Endodermal cell (in vitro differentiated cells): Measurements from ENCODE around the gene PIP5K1B. TPM values are rescaled to one million over a fixed set of nuclear protein-coding genes. Genes with fewer than 3 reads are reported as not detected.

Source experiments
- DNase-seq: peaks from one replicate; pipeline ENCODE4 v3.0.0-alpha.2; 2017
- H3K27ac ChIP-seq: 2 replicates; pipeline ENCODE4 v1.5.1; 2013; ENCODE audit warnings: mild to moderate bottlenecking, low read depth, low read length, moderate library complexity
- H3K27me3 ChIP-seq: 2 replicates; pipeline ENCODE4 v1.6.1; 2013; ENCODE audit warnings: mild to moderate bottlenecking, low read length, moderate library complexity; ENCODE audit not compliant: insufficient read depth, control insufficient read depth, poor library complexity, severe bottlenecking
- H3K36me3 ChIP-seq: 2 replicates; pipeline ENCODE4 v1.7.0; 2013; ENCODE audit warnings: mild to moderate bottlenecking, low read length, moderate library complexity; ENCODE audit not compliant: control insufficient read depth, insufficient read depth
- H3K4me1 ChIP-seq: one replicate; pipeline ENCODE4 v1.7.0; 2013; ENCODE audit warnings: low read length; ENCODE audit not compliant: control insufficient read depth, insufficient read depth
- H3K4me3 ChIP-seq: 2 replicates; pipeline ENCODE4 v1.5.1; 2013; ENCODE audit warnings: mild to moderate bottlenecking, low read length, moderate library complexity
- H3K9ac ChIP-seq: 2 replicates; pipeline ENCODE4 v1.6.1; 2013; ENCODE audit warnings: mild to moderate bottlenecking, low read length, moderate library complexity; ENCODE audit not compliant: poor library complexity, severe bottlenecking; ENCODE audit errors: extremely low read depth
- H3K9me3 ChIP-seq: 2 replicates; pipeline ENCODE4 v1.6.1; 2013; ENCODE audit warnings: mild to moderate bottlenecking, low read length, moderate library complexity; ENCODE audit not compliant: control insufficient read depth
- H3K27ac Mint-ChIP-seq: 2 replicates; pipeline ENCODE4 v1.8.0; 2020; ENCODE audit warnings: mixed read lengths
- H3K27me3 Mint-ChIP-seq: 2 replicates; pipeline ENCODE4 v1.8.0; 2021; ENCODE audit warnings: mild to moderate bottlenecking, mixed read lengths; ENCODE audit not compliant: insufficient read depth
- H3K36me3 Mint-ChIP-seq: 2 replicates; pipeline ENCODE4 v1.8.0; 2020; ENCODE audit warnings: low read depth, mixed read lengths
- H3K4me1 Mint-ChIP-seq: 2 replicates; pipeline ENCODE4 v1.8.0; 2020; ENCODE audit warnings: mixed read lengths
- H3K4me3 Mint-ChIP-seq: 2 replicates; pipeline ENCODE4 v1.8.0; 2020; ENCODE audit warnings: mild to moderate bottlenecking, moderate library complexity, mixed read lengths
- H3K9me3 Mint-ChIP-seq: 2 replicates; pipeline ENCODE4 v1.8.0; 2020; ENCODE audit warnings: mild to moderate bottlenecking, mixed read lengths
- WGBS, 2 experiments: methylation state at CpG; one replicate each; pipeline versions ENCODE4 v1.1.5 to v1.1.7; 2013; ENCODE audit warnings: missing lambda C conversion rate in 2 of 2, mixed read lengths in 1 of 2; ENCODE audit not compliant: insufficient coverage in 1 of 2, insufficient read length in 1 of 2; 5-methylcytosine and 5-hydroxymethylcytosine counted together
- total RNA-seq, 2 donors: library from RNA; stranded (reverse); fragmentation: NEBNext Ultra II Directional in 1 of 2; extraction: Animal tissue kit (Norgen Biotek cat#: 25700) in 1 of 2; gene quantifications; 2 replicates in 1 of 2; 3 replicates in 1 of 2; pipeline ENCODE4 v1.2.1, GENCODE V29; 2021
- TF ChIP-seq, protein P1 (sequence below): fragments of 200-600 bp; sonication (generic); conservative IDR thresholded peaks from 2 replicates; pipeline ENCODE4 v1.5.0; 2021; ENCODE audit warnings: antibody characterized with exemption, mild to moderate bottlenecking

The PIP5K1B gene
- total RNA-seq, 2 donors from 2014 or later, result 8.5 to 10.2 TPM

DNA sequence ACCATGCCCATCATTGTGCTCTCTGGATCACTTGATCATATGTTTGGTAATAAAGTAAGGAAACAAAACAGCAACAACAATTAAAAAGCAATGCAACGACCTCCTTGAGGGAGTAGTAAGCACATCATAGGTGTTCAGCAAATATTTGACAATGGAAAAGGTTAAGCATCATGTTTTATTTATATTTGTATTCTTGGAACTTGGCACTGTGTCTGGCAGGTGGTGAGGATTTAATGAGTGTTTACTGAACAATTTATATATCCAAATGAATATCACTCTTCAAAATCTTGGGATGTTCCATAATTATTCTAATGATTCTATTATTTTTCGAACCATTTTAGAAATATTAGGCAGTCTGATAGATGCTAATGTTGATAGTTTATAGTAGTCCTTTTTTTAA, 6.2 kb downstream of the PIP5K1B start:
- WGBS, 2 experiments, result 84% methylated on average over 1 of the region's 2 CpGs; no CpG with 5 or more reads in 1 of the 2 experiments
- DNase-seq, result no peak
- Histone ChIP-seq H3K36me3 (peaks cover 19% of the 10 kb centered on the region), H3K4me3 (no peak overlapping the region), H3K27ac (no peak overlapping the region), H3K9me3 (no peaks in the 10 kb centered on the region), H3K4me1 (peaks cover 5% of the 10 kb centered on the region), H3K9ac (no peak overlapping the region), H3K27me3 (no peaks in the 10 kb centered on the region)
- Mint-ChIP-seq H3K27me3 (peaks cover 33% of the 10 kb centered on the region), H3K4me1 (peaks cover 26% of the 10 kb centered on the region), H3K4me3 (no peak overlapping the region), H3K27ac (no peak overlapping the region), H3K9me3 (no peaks in the 10 kb centered on the region), H3K36me3 (peaks cover 4% of the 10 kb centered on the region)
- TF ChIP-seq, protein P1, sequence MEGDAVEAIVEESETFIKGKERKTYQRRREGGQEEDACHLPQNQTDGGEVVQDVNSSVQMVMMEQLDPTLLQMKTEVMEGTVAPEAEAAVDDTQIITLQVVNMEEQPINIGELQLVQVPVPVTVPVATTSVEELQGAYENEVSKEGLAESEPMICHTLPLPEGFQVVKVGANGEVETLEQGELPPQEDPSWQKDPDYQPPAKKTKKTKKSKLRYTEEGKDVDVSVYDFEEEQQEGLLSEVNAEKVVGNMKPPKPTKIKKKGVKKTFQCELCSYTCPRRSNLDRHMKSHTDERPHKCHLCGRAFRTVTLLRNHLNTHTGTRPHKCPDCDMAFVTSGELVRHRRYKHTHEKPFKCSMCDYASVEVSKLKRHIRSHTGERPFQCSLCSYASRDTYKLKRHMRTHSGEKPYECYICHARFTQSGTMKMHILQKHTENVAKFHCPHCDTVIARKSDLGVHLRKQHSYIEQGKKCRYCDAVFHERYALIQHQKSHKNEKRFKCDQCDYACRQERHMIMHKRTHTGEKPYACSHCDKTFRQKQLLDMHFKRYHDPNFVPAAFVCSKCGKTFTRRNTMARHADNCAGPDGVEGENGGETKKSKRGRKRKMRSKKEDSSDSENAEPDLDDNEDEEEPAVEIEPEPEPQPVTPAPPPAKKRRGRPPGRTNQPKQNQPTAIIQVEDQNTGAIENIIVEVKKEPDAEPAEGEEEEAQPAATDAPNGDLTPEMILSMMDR, result no peak

DNA sequence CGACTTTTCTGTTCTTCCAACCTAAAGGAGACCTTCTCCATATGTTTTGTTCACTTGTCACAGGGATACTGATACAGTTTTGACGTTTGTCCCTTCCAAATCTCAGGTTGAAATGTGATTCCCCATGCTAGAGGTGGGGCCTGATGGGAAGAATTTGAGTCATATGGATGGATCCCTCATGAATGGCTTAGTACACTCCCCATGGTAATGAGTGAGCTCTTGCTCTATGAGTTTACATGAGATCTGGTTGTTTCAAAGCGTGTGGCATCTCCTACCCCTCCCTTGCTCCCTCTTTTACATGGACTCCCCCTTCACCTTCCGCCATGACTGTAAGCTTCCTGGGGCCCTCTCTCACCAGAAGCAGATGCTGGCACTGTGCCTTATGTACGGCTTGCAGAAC, 6.9 kb downstream of the PIP5K1B start:
- Histone ChIP-seq H3K4me1 (peaks cover 5% of the 10 kb centered on the region), H3K27me3 (no peaks in the 10 kb centered on the region), H3K4me3 (no peak overlapping the region), H3K9me3 (no peaks in the 10 kb centered on the region), H3K36me3 (peaks cover 19% of the 10 kb centered on the region), H3K9ac (no peak overlapping the region), H3K27ac (no peak overlapping the region)
- H3K4me3 Mint-ChIP-seq, result no peak overlapping the region
- H3K4me1 Mint-ChIP-seq, result peaks cover 20% of the 10 kb centered on the region
- peaks cover 26% of the 10 kb centered on the region for H3K27me3 Mint-ChIP-seq
- no peaks in the 10 kb centered on the region for H3K9me3 Mint-ChIP-seq
- WGBS, 2 experiments, result 82 to 91% methylated on average over 5 of the region's 5 CpGs
- peaks cover 4% of the 10 kb centered on the region for H3K36me3 Mint-ChIP-seq
- no peak overlapping the region for H3K27ac Mint-ChIP-seq
- DNase-seq, result no peak
- TF ChIP-seq, protein P1, result no peak

DNA sequence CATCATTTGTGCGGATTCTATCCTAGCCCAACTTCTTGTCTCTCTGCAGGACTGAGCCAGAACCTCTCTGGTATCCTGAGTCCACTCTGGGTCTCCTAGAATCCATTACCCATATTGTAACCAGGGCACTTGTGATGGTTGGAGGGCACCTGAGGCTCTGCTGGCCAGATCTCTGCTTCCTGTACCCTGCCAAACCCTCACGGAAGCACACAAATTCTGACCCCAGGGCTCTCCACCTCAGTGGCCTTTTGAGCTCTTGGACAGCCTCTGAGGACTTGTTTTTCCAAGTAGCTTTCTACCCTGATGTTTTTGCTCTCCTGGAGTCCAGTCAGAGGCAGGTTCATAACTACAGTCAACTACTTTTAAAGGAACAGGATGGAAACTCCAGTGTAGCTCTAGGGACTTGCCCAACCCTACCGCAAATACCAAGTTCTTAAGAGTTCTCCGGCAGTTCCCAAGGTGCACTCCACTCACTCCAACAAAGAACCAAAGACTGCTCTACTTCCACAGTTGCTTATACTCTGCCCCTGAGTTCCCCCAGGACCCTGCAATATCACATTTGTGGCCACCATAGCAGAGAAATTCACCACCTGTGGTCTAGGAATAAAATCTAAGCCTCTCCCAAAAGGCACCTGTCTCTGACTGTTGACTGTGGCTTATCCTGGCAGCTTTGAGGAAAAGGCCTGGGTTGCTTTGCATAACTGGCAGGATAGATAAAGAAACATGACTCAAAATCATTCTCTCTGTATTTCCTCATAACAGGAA, 9.6 kb downstream of the PIP5K1B start:
- Mint-ChIP-seq H3K27me3 (peaks cover 13% of the 10 kb centered on the region), H3K9me3 (no peaks in the 10 kb centered on the region)
- 90 to 95% methylated on average over 2 to 4 of the region's 4 CpGs for WGBS, 2 experiments

More for the DNA sequence above, 9.6 kb downstream of the PIP5K1B start:
- Mint-ChIP-seq H3K27ac (no peak overlapping the region), H3K4me3 (no peak overlapping the region), H3K4me1 (peaks cover 18% of the 10 kb centered on the region), H3K36me3 (no peaks in the 10 kb centered on the region)
- Histone ChIP-seq H3K4me1 (peaks cover 11% of the 10 kb centered on the region), H3K9ac (no peak overlapping the region), H3K36me3 (peaks cover 18% of the 10 kb centered on the region), H3K4me3 (no peak overlapping the region), H3K27me3 (no peaks in the 10 kb centered on the region), H3K9me3 (no peaks in the 10 kb centered on the region), H3K27ac (no peak overlapping the region)
- TF ChIP-seq, protein P1, result no peak
- no peak for DNase-seq
